Measurements from ENCODE around the gene CDK5.

CDK5 gene

GRCh38 chr7:151005566-151005965 lies 52.1 kb downstream of the CDK5 start:
- Histone ChIP-seq H3K4me3 (ENCODE audit: low read length) (no peak overlapping the region), H3K79me2 (ENCODE audit: low read length) (no peaks in the 10 kb centered on the region), H3K9ac (ENCODE audit: low read length) (no peak overlapping the region), H4K20me1 (ENCODE audit: insufficient read depth, low read length) (no peaks in the 10 kb centered on the region), H3K9me3 (ENCODE audit: insufficient read depth, low read length) (no peaks in the 10 kb centered on the region), H3K27ac (ENCODE audit: low read length) (no peak overlapping the region), H3K36me3 (replicated peaks; ENCODE audit: low read depth, low read length) (no peaks in the 10 kb centered on the region), H3K4me2 (ENCODE audit: low read length) (no peak overlapping the region), H3K4me1 (ENCODE audit: low read length) (no peaks in the 10 kb centered on the region), H3K27me3 (ENCODE audit: low read depth, low read length) (peaks cover 2% of the 10 kb centered on the region; the same call in 1 of the 2 replicates), H2AFZ (ENCODE audit: low read depth, low read length) (no peak overlapping the region)
- TF ChIP-seq CTCF (IDR thresholded peaks at IDR 0.05; ENCODE audit: low read depth, low read length): no peak
- TF ChIP-seq EZH2phosphoT487 (IDR thresholded peaks at IDR 0.05; ENCODE audit: low read depth): no peak
